ENCODE measurements around the gene GCN1. TPM values are rescaled to one million over a fixed set of nuclear protein-coding genes. Genes with fewer than 3 reads are reported as not detected.

The GCN1 gene
- total and polyA plus RNA-seq, 2 of the 8 experiments (the other 6 are each of a cell fraction or from before 2014, with no cell fraction given): 61.4 to 133 TPM

DNA sequence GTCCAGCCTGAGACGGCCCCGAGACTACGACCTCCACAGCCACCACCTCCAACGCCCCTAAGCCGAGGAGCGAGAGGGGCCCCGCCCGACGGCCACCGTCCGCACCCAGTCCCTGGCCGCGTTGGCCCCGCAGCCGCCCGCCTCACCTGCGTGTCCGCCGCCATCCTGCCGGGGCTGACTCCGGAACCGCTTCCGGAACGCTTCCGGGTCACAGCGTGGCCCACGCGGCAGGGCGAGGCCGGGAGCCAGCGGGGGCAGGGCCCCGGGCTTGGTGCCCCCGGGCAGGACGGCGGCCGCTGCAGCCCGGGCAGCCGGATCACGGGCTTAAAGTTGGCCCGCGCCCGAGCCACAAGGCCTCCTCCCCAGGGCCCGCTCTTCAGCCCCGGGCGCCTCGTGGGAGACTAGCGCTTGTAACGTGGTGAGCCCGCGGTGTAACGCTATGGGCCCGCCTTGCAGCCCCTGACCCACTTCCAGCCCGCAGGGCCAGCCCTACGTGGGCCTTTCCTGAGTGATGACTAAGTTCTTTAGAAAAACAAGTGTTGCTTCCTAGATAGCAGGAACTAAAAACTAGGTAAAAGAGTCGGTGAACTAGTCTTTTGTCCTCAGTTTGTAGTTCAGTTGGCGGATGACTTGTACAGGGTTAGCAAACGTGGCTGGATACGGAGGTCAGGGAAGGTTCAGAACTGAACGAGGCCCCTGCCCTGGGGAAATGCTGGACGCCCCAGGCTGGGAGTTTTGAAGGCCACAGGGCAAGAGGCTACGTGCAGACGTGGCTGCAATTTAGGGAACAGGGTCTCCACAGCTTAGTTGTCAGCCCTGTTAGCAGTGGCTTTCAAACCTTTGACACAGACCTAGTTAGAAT, at the start of gene GCN1 (continued):
- no peak for TF ChIP-seq SUZ12 (IDR thresholded peaks at IDR 0.05; ENCODE audit: low read length)
- TF ChIP-seq EZH2 (IDR thresholded peaks at IDR 0.05; ENCODE audit: low read depth, low read length, severe bottlenecking): no peak

Measured in H1 (cell line).